HUES6 (cell line): ENCODE results near the gene VANGL1.

Source experiments
- H3K27ac ChIP-seq: 2 replicates; pipeline ENCODE4 v1.7.0; 2013; ENCODE audit warnings: low read depth, mild to moderate bottlenecking, low read length, inconsistent platforms
- H3K27me3 ChIP-seq: 2 replicates; pipeline ENCODE4 v1.6.1; 2013; ENCODE audit warnings: low read length; ENCODE audit not compliant: control insufficient read depth, insufficient read depth
- H3K36me3 ChIP-seq: 2 replicates; pipeline ENCODE4 v1.6.1; 2013; ENCODE audit warnings: low read length; ENCODE audit not compliant: control insufficient read depth, insufficient read depth
- H3K4me1 ChIP-seq: 2 replicates; pipeline ENCODE4 v1.6.1; 2013; ENCODE audit warnings: low read length; ENCODE audit not compliant: control insufficient read depth, insufficient read depth
- H3K4me3 ChIP-seq: 2 replicates; pipeline ENCODE4 v1.5.1; 2013; ENCODE audit warnings: low read depth, low read length
- H3K9ac ChIP-seq: one replicate; pipeline ENCODE4 v1.6.1; 2013; ENCODE audit warnings: mild to moderate bottlenecking, low read length
- H3K9me3 ChIP-seq: 2 replicates; pipeline ENCODE4 v1.6.1; 2013; ENCODE audit warnings: low read depth, low read length; ENCODE audit not compliant: control insufficient read depth, insufficient read depth

Gene VANGL1

DNA sequence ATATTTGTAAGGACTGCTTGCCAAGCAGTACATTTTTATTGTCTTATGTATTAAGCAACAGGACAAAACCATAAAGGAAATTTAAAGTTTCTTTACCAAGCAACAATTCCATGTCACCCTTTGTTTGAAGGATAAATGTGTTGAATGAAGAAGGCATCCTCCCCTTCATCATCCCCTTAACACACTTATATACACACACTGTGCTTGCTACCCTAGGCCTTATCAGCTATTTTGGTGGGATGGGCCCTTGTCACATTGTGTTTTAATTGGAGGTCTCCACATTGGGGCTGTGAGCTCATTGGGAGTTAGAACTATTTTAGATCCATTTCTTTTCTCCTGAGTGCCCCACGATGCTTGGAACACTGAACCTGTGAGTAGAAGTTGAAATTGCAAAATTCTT is 1.9 kb downstream of the VANGL1 start:
- Histone ChIP-seq H3K9ac (no peak overlapping the region), H3K27ac (no peak overlapping the region), H3K4me1 (peaks cover 47% of the 10 kb centered on the region)

DNA sequence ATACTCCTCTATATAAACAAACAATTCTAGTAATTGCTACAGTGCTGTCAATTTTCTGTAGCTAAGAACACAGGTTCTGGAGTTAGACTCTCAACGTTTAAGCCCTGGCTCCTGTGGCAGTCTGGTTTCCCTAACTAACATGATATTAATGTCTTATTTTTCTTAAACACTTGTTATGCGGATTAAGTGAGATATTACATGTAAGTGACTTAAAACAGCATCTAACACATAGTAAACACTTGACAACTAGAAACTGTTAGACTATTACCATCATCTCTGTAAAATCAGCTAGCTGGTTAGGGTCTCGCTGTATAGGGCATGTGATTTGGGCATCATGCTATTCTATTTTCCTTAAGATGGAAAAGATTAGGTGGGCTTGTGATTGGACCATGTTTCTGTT is 2.3 kb downstream of the VANGL1 start:
- peaks cover 19% of the 10 kb centered on the region for H3K9me3 ChIP-seq
- no peaks in the 10 kb centered on the region for H3K36me3 ChIP-seq
- H3K4me3 ChIP-seq = peak overlapping the region; percentile 2; the same call in 1 of the 2 replicates
- H3K4me1 ChIP-seq = peaks cover 52% of the 10 kb centered on the region
- no peaks in the 10 kb centered on the region for H3K27me3 ChIP-seq
- no peak overlapping the region for H3K9ac ChIP-seq
- no peak overlapping the region for H3K27ac ChIP-seq

More for the DNA sequence above, 1.9 kb downstream of the VANGL1 start:
- no peaks in the 10 kb centered on the region for H3K27me3 ChIP-seq
- no peaks in the 10 kb centered on the region for H3K36me3 ChIP-seq
- peaks cover 23% of the 10 kb centered on the region for H3K9me3 ChIP-seq
- peak overlapping the region; percentile 88; the same call in 1 of the 2 replicates for H3K4me3 ChIP-seq

DNA sequence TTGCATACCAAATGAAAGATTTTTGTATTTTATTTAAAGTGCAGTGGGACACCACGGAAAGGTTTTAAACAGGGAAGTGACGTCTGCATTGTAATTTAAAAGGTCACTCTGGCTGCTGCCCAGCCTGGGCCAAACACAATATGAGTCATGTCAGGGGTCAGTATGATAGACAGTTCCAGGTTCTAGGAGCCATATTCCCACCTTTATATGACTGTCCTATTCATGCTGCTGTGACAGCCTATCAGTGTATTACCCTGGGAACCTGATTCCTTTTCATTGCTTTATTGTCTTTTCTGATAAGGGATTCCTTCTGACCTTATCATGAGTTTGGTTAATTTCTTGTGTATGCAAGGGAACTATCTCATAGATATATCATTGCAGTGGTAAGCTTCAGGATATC is 5.3 kb downstream of the VANGL1 start:
- Histone ChIP-seq H3K4me1 (peaks cover 76% of the 10 kb centered on the region), H3K27ac (no peak overlapping the region), H3K4me3 (no peak overlapping the region), H3K27me3 (no peaks in the 10 kb centered on the region), H3K36me3 (peaks cover 6% of the 10 kb centered on the region), H3K9ac (no peak overlapping the region), H3K9me3 (no peaks in the 10 kb centered on the region)

DNA sequence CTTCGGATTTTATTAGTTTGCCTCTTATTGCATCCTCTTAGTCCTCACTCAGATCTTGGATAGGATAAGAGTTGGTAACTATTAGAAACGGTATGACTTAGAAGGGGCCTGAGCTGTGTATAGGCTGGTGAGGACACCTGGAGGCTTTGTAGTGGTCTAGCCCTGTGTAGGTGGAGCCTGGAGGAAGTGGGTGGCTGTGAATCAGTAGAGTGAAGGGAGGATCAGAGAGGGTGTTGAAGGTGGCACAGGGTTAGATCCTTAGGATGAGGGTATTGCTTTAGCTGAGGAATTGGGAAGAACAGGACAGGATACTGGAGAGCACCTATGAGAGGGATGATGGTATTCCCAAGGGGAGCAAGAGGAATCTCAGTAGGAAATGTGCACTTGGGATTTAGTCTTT is 5.7 kb downstream of the VANGL1 start:
- Histone ChIP-seq H3K4me3 (no peak overlapping the region), H3K36me3 (peaks cover 11% of the 10 kb centered on the region), H3K27ac (no peak overlapping the region), H3K9ac (no peak overlapping the region), H3K27me3 (no peaks in the 10 kb centered on the region), H3K4me1 (peaks cover 76% of the 10 kb centered on the region), H3K9me3 (no peaks in the 10 kb centered on the region)

DNA sequence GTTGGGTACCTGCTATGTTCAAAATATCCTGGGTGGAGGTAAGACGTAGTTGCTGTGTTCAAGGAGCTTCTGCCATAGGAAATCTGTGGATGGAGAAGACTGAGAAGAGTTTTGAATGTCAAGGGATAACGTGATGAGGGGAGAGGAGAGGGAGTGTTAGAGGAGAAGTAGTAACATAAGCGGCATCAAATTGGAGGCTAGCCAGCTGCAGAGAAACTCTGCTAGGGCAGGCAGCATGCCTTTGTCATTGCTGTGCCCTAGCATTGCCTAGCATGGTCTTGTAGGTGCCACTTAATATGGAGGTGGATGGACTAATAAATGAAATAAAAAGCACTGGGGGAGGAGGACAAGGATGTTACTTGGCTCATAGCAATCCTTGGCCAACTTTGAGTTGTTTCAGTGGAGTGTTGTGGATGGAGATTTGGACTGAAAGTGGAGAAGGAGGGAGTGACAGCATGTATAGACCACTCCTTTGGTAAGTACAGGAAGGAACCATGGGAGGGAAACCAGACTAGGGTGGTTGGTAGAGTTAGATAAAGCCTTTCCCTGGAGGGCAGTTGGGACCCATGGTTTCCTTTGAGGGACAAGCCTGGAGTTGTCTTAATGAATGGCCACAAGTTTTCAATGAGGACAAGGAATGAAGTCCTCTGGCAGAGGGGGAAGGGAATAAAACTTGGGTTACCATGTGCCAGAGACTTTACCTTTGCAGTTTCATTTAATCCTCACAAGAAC is 6.3 kb downstream of the VANGL1 start:
- H3K9me3 ChIP-seq = no peaks in the 10 kb centered on the region
- peak overlapping the region; percentile 16; the same call in 1 of the 2 replicates for H3K4me3 ChIP-seq
- H3K27me3 ChIP-seq = no peaks in the 10 kb centered on the region
- H3K27ac ChIP-seq = peak overlapping the region; percentile 66; the same call in 1 of the 2 replicates
- peaks cover 74% of the 10 kb centered on the region for H3K4me1 ChIP-seq
- peaks cover 12% of the 10 kb centered on the region for H3K36me3 ChIP-seq
- no peak overlapping the region for H3K9ac ChIP-seq

DNA sequence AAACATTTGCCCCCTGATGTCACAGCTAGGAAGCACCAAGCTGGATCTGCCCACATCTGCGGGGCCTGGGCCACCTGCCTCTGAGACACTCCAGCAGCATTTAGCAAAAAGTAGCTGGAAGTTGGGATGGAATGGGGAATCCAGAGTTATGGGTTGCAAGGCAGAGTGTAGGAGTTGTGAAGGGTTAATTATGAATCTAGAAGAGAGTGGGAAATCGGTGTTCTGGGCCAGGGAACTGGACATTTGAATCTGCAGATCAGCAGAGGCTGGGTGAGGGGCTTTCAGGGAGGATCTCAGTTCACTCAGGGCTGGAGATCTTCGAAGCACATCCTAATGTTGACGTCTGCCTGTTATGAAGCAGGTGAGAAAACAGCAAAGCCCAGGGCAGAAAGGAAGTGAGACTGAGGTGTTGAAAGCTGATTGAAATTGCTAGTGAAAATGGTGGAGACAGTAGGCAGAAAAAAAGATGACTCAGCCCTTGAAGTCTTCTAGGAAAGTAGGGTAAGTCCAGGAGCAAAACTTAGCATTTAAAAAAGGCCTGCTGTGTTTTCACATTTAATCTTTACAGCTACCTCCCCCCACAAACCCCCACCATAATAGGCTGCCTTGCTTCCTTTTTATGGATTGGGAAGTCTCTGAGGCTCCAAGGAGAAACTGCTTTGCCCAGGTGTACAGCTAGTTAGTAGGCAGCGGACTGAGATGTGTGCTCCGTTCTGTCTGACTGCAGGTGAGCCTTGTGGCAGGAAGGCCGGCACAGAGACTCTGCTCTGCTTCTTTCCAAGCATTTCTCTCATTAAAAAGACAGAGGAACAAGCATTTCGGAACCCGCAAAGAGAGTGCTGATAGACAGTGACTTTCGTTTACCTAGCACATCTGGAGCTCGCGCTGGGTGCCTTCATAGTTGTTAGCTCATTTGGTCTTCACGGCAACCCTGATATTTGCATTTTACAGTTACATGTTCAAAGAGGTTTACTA is 7.2 kb downstream of the VANGL1 start:
- Histone ChIP-seq H3K9me3 (no peaks in the 10 kb centered on the region), H3K9ac (peak overlapping the region; percentile 52), H3K27me3 (no peaks in the 10 kb centered on the region), H3K36me3 (peaks cover 19% of the 10 kb centered on the region), H3K4me1 (peaks cover 74% of the 10 kb centered on the region), H3K27ac (peak overlapping the region; percentile 66; the same call in 1 of the 2 replicates), H3K4me3 (peak overlapping the region; percentile 16; the same call in 1 of the 2 replicates)

DNA sequence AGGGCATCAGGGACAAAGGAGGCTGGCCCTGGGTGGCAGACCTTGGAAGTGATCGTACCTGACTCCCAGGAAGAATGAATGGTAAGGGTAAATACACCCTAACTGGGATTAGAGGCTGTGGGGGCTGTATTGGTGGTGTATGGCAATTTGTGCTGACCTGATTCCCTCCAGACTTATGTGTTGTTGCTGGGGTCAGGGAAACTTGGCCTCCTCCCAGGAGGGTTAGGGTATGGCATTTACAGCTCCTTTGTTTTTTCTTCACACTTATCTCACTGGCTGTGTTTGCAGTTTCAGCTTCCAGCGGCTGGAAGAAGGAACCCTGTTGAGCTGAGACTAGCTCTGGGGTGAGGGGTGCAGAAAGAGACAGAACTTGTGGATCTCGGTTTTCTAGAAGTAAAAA is 8.2 kb downstream of the VANGL1 start:
- peaks cover 20% of the 10 kb centered on the region for H3K36me3 ChIP-seq
- peaks cover 76% of the 10 kb centered on the region for H3K4me1 ChIP-seq
- peak overlapping the region; percentile 66; the same call in 1 of the 2 replicates for H3K27ac ChIP-seq
- H3K9me3 ChIP-seq = no peaks in the 10 kb centered on the region
- no peaks in the 10 kb centered on the region for H3K27me3 ChIP-seq
- peak overlapping the region; percentile 52 for H3K9ac ChIP-seq
- H3K4me3 ChIP-seq = peak overlapping the region; percentile 16

DNA sequence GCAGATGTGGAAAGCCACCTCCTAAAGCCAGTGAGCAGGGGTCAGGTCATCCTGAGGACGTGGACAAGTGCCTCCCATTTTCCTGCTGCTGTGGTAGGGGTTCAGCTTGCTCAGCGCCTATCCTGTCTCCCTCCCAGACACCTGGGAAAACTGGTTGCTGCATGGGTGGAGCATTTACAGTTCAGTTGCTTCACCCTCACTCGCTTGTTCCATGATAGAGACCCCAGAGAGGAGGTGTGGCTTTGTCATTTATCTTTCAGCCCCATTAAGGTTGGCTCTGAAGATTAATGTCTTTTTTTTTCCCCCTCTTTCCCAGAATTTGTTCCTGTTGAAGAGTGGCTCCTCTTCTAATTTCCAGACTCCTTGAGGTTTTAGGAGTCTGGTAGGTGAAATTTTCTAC is 9.2 kb downstream of the VANGL1 start:
- H3K4me1 ChIP-seq = peaks cover 81% of the 10 kb centered on the region
- no peaks in the 10 kb centered on the region for H3K9me3 ChIP-seq
- H3K27ac ChIP-seq = no peak overlapping the region; the same call in 1 of the 2 replicates
- no peak overlapping the region for H3K4me3 ChIP-seq
- H3K9ac ChIP-seq = peak overlapping the region; percentile 54
- H3K36me3 ChIP-seq = peaks cover 27% of the 10 kb centered on the region
- H3K27me3 ChIP-seq = no peaks in the 10 kb centered on the region

DNA sequence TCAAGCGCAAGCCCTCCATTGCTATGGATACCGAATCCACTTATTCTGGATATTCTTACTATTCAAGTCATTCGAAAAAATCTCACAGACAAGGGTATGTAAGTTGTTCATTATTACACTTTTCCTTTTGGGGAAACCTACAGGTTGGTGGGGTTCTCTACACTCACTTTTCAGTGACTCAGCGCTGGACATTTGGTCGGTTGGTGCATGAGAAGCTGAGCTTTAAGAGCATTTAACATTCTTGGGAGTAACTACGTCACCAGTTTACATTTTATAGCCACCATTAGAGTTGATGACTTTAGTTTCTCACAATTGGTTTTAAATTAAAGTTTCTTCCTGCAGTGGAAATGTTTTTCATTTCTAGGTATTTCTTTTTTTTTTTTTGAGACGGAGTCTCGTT is 9.6 kb downstream of the VANGL1 start:
- H3K36me3 ChIP-seq = peaks cover 29% of the 10 kb centered on the region
- H3K9ac ChIP-seq = peak overlapping the region; percentile 54
- H3K9me3 ChIP-seq = no peaks in the 10 kb centered on the region
- H3K4me3 ChIP-seq = no peak overlapping the region; the same call in 1 of the 2 replicates
- H3K4me1 ChIP-seq = peaks cover 78% of the 10 kb centered on the region
- no peaks in the 10 kb centered on the region for H3K27me3 ChIP-seq
- no peak overlapping the region; the same call in 1 of the 2 replicates for H3K27ac ChIP-seq

DNA sequence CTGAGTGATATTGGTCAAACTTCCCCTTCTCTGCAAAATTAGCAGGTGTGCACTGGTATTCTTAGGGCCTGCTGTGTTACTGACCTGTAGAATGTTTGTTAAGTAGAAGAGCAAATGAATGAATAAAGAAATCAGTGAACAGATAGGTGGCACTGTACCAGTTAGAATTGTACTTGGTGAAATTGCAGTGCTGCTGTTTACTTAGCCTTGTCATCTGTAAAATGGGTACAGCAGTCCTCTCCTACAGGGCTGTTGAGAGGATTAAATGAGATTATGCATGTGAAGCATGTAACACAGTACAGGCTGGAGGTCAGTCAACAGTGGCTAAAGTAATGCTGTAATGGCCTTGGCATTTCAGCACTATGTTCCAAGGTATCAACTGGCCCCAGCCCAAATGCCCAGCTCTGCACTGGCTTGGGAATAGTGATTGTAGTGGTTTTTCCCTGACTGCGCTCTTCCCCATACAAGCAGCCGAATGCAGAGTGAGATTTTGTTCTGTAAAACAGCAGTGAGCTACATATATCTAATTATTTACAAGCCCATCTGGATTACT is 10.5 kb downstream of the VANGL1 start:
- Histone ChIP-seq H3K27ac (no peak overlapping the region), H3K27me3 (no peaks in the 10 kb centered on the region), H3K36me3 (peaks cover 31% of the 10 kb centered on the region), H3K9ac (no peak overlapping the region), H3K4me3 (no peak overlapping the region), H3K9me3 (no peaks in the 10 kb centered on the region), H3K4me1 (peaks cover 68% of the 10 kb centered on the region)
